GM19328 (cell line): ENCODE measurements around the gene SERTAD4.
"Not testable (repeated sequence)": the region's sequence is repeated elsewhere in the genome, so short reads cannot be mapped to it uniquely, and the experiment has no call there.

Experiments used
- ATAC-seq: cut with Tn5 transposase; IDR thresholded peaks from one replicate; pipeline ENCODE4 v1.9.1; 2021; ENCODE audit warnings: mild to moderate bottlenecking, moderate library complexity; ENCODE audit not compliant: unreplicated experiment

SERTAD4 gene

DNA sequence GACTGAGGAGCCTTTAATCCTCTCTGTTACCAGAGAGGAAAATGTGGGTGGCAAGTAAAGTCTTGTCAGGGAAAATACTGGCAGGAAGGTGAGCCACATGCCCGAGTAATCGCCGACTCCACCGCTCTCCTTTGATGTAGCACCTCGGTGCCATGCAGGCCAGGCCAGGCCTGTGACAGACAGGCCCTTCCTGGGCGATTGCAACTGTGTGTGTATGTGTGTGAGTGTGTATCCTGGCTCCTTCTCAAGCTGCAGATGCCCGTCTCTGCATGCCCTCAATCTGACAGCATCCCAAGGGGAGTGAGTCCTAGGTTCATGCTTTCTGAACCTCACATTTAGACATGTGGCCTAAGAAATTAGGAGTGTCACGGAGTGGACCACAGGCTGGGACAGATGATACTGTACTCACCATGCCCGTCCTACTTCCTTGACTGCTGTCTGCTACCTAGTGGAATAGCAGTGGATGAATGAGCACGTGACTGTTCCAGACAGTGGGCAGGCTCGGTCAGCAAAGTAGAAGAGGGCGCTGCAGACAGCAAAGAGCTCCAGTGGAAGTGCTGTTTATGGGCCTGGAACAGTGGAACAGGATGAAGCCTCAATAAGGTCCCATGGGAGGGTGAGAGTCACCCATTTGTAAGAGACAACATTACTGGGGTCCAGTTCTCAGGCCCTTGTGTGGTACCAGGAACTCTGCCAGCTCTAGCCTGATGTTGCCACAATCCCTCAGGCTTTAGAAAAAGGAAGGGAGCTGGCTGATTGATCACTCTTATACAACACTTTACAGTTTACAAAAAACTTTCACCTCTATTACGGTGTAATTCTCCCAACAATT, 25.3 kb downstream of the SERTAD4 start:
- no peak for ATAC-seq

DNA sequence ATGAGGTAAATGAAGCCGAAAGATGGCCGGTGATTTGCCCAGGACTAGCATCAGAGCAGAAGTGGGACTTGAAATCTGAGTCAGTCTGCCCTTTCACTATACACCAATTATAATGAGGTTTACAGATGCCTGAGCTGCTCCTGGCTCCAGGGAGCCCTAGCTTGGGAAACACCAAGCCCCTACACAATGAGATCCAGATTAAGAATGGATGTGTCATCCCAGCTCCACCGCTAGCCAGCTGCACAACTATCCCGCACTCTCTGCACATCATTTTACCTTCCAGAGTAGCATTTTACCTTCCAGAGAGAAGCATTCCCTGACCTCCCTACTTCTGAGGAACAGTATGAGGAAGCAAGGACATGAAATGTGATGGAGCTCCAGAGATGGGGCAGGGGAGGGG, 27.0 kb downstream of the SERTAD4 start:
- ATAC-seq: no peak

- no peak for ATAC-seq
Measured at GRCh38 chr1:210260096-210260495, 27.5 kb downstream of the SERTAD4 start.

- ATAC-seq: no peak
Measured at GRCh38 chr1:210262167-210262896, 29.7 kb downstream of the SERTAD4 start.

DNA sequence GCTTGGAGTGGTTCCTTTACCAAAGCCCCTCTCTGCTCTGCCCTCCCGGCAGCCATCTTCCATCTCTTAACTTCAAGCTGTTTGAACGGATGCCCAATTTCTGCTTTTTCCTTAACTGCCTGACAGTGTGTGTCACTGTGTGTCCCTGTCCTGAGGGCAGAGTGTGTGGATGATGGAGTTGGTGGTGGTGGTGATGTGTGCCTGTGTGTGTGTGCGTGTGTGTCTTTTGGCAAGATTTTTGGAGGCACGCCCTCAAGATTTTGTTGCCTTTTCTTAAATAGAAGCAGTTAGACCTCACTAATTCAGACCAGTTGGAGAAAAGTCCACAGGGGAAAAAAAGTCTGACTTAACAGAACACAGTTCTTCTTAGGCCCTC, 30.3 kb downstream of the SERTAD4 start:
- ATAC-seq: no peak

GRCh38 chr1:210263963-210264362, 31.4 kb downstream of the SERTAD4 start:
- ATAC-seq: no peak

GRCh38 chr1:210264496-210265380, 32.1 kb downstream of the SERTAD4 start:
- no peak for ATAC-seq

GRCh38 chr1:210265392-210265955, 32.9 kb downstream of the SERTAD4 start:
- ATAC-seq: not testable (repeated sequence)

- no peak for ATAC-seq
Measured at GRCh38 chr1:210269981-210270380, 37.4 kb downstream of the SERTAD4 start.

- ATAC-seq: no peak
Measured at GRCh38 chr1:210272666-210273065, 40.1 kb downstream of the SERTAD4 start.

DNA sequence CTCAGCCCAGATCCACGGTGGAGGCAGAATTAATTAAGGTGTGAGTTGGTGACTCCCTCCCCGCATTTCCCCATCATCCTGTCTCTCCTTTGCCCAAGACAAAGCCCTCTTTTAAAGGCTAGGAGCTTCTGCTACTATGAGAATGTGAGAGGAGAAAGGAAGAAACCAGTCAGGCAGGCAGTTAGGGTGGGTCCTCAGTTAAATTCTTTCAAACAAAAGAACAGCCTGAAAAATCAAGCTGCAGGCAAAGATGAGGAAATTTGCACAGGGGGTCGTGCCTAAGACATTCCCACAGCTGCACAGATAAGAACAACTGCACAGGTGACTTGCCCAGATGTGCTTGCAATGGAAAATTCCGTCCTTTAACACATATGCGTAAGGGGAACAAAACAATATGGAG, 47.6 kb downstream of the SERTAD4 start:
- no peak for ATAC-seq

DNA sequence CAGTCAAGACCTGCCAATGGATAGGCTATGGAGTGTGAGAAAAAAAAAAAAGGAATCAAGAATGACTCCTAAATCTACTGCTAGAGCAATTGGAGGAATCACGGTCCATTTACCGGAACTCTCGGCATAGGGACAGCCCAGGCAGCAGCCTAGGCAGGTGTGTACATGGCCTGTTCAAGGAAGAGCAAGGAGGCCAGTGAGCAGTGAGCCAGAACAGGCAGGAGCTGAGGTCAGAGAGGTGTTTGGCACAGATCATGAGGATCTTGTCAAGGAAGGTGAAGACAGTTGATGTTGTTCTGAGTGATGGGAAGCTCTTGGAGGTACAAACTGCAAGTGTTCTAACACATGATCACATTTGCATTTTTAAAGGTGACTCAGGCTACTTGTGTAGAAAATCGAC, 55.5 kb downstream of the SERTAD4 start:
- no peak for ATAC-seq

GRCh38 chr1:210289248-210289647, 56.7 kb downstream of the SERTAD4 start:
- no peak for ATAC-seq

DNA sequence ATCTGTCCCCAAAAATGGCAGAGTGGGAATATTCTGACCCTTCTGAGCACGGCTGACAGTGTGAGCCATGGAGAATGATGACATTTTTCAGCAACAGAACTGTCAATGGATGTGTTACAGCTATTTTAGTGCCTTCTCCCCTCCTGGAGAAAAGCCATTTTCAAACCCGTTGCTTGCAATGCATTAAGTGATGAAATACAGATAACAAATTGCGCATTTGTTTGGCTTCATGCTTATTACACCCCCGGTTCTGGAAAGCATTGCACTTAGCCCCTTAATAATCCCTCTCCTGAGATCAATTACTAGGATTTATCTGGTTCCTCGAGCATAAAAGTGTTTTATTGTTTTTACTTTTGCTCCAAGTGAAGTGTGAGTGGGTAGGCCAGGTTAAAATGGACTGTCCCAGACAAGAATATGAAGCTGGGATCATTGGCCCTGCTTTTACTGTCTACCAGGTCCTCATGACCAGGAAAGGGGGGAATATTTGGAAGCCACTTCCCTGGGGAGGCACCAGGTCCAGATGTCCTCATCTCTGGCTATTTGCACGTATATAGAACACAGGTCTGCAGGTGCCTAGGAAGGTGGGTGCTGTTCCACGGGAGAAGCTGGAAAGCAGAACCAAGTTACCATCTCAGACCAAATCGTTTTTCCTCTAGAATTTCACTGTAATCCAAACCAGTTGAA, 58.6 kb downstream of the SERTAD4 start:
- no peak for ATAC-seq

DNA sequence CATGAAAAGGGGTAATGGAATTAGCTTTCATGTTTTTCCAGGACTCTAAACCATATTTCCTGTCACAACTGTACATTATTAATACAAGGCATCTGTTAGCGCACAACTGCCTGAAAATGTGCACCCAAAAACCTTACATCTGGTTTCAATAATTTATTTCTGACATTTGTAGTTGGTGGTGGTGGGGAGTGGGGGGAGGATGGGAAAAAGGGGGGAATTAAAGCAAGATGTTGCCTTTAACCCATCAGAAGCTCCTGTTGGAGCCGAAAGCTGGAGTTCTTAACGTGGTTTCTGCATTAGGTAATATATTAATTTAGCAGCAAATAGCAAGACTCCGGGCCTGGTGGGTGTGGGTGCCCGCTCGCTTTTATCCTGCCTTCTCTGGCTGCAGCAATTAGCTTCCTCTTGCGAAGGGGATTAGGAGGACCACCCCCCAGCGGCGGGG, 59.2 kb downstream of the SERTAD4 start:
- no peak for ATAC-seq

DNA sequence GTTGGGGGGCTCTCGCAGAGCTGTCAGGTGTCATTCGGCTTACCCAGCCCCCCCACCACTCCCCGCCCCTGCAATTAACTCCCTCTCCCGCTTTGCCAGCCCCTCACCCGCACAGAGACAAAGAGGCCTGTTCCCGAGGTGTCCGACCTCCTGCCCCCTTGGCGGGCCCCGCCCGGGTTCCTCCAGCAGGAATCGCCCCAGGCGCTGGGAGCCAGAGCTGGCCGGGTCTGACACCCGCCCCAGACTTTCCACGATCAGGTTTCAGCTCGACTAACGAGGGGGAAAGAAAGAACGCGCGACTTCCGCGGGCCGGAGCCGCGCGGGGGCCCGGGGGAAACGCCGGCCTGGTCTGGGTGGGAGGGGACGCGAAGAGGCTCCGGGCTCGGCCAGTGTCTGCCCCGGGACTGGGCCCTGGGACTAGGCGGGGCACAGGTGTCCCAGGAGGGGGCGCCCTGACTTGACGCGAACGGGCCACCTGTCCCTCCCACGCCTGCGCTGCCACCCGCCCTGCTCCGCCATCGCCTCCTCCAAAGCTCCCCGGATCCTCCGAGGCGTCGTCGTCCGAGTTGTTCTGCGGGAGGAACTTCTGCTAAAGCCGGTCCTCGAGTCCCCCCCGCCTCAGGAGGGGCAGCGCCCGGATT, 59.8 kb downstream of the SERTAD4 start:
- ATAC-seq: no peak

DNA sequence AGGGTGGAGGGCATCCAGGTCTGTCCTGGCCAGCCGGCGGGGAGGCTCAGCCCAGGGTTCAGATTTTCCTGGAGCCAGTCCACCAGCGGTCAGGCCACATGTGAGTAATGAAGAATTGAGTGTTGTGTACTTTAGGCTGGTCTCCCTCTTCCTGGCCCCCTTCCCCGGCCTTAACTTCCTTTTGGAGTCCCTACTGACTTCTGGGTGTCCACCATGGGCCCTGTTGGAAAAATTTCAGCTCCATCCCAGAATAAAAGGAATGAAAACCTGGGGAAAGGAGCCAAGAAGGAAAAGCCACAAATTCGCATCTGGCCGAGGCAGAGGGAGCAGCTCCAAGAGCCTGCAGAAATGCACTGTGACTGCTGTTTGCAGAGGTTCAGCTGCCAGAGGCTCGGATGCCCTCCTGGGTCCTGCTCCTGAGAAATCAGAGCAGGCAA, 60.6 kb downstream of the SERTAD4 start:
- ATAC-seq: no peak

- no peak for ATAC-seq
Measured at GRCh38 chr1:210294999-210295745, 62.6 kb downstream of the SERTAD4 start.
